DMS53 (cell line): ENCODE measurements around the gene ZSCAN21.
"Not testable (repeated sequence)": the region's sequence is repeated elsewhere in the genome, so short reads cannot be mapped to it uniquely, and the experiment has no call there.

ENCODE experiments used
- DNase-seq: peaks from one replicate; lab custom pipeline; 2025; lab: John Stamatoyannopoulos, UW

The ZSCAN21 gene

DNA sequence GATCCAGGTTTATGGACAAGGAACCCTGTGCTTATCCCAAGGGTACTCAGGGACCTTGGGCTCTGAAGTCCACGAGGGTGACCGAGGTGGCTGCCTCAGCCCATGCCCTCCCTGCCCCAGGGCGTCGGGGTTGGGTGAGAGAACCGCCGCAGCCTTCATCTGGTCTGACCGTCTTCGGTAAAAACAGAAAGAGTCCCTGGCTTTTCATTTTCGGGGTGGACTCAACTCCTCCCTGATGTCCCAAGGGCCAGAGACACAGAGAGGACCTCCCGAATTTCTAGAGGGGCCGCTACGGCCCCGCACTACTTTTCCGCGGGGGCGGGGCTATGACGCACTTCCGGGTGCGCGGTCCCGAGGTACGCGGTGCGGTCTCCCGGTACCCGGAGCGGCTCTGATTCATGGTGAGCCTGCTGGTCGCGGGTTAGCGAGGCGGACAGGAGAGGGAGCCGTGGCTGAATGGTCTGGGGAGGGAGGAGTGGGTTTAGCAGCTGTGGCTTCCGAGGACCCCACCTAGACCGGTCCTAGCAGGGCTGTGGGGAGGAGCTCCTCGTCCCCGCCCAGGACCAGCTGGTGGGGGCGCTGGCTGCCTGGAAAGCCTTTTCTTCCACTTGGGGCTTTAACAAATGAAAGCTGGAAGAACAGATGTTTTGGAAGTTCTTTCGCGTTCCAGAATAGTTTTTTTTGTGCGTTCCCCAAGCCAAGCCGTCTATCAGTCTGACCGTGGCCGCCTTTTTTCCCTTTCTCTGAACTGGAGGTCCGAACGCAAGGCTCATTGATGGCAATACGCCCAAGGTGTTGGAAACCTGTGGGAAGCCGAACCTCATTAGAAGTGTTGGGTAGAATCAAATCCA lies at the start of gene ZSCAN21:
ZSCAN21 (plus strand) TSS at position 334 of the 851 bp plus-strand sequence. CDS start 7,233 bp downstream, outside the sequence.
- DNase-seq, result peak; percentile 93

DNA sequence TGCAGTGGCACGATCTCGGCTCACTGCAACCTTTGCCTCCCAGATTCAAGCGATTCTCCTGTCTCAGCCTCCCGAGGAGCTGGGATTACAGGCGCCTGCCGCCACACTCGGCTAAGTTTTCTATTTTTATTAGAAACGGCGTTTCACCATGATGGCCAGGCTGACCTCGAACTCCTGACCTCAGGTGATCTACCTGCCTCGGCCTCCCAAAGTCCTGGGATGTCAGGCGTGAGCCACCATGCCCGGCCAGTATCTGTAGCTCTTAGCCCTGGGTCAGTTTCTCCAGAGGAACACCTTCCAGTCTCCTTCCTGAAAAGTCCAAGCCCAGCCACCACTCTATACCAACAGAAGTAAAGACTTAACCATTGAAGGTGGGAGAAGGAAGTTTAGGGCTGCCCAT lies 49.3 kb upstream of the ZSCAN21 start:
- DNase-seq, result no peak

DNA sequence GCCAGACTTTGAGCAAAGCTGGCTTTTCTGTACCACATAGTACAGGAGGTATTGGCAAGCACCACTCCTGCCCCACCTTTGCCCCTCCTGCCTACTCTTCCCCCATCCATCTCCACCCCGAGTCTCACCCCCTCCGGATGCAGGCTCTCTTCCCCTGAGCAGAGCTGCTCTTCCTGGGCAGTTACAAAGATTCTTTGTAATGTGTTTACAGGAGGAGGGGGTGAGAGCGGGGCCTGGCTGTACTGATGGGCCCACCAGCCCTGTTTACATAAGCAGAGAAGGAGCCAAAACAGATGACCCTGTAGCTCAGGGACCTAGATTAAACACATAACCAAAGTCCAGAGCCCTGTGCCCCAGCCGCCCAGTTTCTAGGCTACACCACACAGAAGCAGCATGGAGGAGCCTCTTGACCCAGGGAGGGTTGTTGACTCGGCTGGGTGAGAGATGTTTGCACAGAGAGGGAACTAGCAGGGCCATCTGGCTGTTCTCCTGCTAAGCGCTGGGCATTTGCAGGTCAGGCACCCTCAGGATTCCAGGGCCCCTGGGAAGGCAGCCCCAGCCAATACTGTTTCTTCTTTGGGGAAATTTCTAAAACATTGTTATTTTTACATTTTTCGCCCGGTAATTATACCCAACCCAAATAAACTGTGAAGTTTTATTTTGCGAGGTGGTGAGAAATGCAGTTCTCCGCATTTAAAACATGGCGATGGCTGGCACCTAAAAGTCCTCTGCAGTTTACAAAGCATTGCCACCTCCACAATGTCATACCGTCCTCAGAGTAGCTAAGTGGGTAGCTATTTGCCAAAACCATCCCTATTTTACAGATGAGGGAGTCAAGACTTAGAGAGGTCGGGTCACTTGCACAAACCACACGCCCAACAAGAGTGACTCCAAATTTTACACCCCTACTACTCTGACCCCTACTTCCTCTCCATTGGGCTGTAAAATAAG lies 45.6 kb upstream of the ZSCAN21 start:
- peak; percentile 100 for DNase-seq

DNA sequence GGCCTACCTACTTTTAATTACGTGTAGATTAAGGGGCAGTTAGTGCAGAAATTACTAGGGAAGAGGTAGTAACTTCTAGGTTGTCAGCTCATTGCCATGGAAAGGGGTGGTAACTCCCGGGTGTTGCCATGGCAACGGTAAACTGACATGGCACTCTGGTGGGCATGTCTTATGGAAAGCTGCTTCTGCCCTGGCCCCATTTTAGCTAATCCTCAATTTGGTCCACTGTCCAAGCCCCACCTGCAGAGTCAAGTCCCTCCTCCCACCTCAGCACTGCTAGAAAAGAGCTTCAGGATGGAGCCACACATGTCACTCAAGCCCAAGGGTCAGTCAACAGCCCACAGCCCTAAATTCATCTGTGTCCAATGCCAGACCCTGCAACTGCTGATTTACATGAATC lies 41.7 kb upstream of the ZSCAN21 start:
- DNase-seq, result peak; percentile 74

DNA sequence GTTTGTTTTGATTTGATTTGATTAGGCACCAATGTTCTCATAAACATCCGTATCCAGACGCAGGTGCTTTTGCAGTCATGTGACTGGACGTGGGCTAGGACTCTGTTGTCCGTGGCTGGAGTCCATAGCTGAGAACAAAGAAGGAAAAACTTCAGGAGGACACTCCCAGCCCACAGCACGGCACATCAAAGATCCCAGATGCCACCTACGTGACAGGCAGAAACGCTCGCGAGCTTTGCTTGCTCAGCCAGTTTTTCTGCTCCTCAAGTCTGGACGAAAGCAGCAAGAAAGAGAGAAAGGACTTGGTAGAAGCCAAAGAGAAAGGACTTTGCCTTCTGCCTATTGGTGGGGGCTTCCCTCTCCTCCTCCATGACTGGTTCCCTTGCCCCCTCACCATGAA lies 41.0 kb upstream of the ZSCAN21 start:
- peak; percentile 91 for DNase-seq

DNA sequence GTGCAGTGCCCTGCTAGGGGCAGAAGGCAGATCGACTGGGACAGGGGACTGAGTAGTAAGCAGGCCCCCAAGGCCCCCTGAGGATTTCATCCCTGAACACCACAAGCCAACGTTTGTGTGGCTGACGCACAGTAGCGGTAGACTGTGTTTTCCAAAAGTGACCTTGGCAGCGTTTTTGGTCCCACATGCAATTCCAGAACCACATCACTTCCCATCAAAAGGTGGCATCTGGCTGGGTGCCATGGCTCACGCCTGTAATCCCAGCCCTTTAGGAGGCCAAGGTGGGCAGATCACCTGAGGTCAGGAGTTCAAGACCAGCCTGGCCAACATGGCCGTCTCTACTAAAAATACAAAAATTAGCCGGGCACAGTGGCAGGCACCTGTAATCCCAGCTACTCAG lies 39.6 kb upstream of the ZSCAN21 start:
- not testable (repeated sequence) for DNase-seq

DNA sequence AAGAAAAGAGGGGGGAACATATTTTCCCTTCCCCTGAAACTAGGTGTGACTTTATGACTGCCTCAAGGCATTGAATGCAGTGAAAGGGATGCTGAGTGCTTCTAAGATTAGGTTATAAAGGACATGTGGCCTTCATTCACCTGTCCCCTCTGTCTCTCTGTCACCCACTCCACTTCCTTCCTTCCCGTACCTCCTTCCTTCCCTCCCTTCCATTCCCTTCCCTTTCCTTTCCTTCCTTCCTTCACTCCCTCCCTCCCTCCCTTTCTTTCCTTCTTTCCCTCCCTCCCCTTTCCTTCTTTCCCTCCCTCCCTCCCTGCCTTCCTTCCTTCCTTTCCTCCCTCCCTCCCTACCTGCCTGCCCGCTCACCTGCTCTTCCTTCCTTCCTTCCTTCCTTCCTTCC lies 38.7 kb upstream of the ZSCAN21 start:
- DNase-seq, result no peak

DNA sequence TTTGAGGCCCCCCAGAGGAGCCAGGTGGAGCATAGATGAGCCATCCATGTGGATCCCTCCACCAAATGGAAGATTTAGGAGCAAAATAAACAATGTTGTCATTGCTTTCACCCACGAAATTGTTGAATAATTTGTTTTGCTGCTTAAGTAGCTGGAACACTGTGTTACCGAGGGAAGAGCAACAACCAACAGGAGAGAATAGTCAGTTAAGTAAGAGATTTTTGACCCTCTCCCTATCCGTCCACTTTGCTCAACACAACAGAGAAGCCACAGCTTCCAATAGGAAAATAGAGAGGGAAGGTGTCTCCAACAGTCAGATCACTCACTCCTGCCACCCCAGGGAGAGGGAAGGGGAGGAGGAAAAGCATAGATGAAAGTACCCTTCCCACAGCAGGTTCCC lies 38.1 kb upstream of the ZSCAN21 start:
- no peak for DNase-seq

DNA sequence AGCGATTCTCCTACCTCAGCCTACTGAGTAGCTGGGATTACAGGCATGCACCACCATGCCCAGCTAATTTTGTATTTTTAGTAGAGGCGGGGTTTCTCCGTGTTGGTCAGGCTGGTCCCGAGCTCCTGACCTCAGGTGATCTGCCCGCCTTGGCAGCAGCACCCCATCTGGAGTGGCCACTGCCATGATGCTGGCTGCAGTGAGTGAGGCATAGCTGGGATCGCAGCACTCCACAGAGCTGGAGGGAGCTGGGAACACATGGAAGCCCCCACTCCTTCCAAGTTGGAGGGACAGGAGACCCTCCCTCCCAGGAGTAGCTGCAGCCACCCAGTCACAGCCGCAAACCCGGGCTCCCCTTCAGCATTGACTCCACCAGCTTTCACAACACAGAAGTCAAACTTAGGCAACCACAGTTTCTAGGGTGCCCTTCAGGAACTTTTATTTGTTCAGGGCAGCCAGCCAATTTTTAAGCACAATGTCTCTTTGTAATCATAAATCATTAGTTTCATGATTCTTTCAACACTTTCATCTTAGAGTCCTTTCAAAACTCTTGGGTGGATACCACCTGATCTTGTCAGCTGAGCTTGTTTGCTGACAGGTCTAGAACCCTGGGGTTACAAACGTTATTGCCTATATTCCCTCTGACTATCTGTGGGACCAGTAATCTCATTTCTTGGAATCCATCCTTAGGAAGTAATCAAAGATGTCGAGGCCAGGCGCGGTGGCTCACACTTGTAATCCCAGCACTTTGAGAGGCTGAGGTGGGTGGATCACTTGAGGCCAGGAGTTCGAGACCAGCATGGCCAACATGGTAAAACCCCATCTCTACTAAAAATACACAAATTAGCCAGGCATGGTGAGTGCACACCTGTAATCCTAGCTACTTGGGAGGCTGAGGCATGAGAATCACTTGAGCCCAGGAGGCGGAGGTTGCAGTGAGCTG lies 36.9 kb upstream of the ZSCAN21 start:
- DNase-seq, result peak; percentile 50

DNA sequence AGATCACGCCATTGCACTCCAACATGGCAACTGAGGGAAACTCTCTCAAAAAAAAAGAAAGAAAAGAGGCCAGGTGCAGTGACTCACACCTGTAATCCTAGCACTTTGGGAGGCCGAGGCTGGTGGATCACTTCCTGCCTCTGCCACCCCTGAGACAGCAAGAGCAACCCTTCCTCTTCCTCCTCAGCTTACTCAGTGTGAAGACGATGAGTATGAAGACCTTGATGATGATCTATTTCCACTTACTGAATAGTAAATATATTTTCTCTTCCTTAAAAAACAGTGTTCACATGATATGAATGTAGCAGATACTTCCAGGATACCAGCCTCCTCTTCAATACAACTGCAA lies 36.3 kb upstream of the ZSCAN21 start:
- DNase-seq, result peak; percentile 92

DNA sequence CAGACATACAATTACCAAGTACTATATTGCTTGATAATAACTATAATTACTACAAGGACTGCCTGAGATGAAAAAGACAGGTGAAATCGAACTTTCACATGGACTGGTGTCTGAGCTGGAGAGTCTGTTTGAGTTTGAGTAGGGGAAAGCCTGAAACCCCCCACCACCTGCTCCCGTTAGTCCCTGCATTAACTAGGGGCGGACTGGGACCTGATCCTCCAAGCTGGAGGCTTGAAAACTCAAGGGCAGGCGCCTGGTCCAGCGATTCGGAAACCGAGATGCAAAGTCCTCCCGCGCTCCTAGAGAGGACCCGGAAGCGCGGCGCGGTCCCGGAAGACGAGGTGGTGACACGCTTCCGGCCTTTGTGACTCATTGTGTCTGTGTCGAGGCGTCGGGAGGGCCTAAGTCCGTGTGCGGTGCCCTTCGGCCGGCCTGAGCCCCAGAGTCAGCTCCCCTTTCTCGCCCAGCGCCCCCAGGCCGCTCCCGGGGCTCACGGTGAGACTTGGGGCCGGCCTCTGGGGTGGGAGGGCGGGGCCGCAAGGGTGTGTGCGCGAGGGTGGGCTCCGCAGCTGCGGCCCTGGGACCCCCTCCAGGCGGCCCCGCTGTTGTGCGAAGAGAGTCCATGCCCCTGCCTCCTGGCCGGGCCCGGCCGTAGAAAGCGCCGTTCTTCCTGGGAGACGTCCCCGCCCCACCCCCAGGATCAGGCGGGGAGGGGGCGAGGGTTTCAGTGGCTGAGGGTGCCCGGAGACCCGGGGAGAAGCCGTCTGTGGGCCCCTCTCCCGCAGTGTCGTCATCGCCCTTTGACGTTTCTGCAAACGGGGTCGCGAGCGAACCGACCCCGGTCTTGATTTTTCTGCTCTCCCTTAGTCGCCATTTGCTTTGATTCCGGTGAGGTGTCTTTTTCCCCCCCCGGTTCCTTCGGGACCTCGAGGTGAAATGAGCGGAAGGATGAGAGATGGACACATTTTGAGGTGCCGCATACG lies 34.1 kb upstream of the ZSCAN21 start, which contains the start of gene ZKSCAN1:
ZKSCAN1 (plus strand) TSS at position 365 of the 983 bp plus-strand sequence. CDS start 7,911 bp downstream, outside the sequence.
- peak; percentile 99 for DNase-seq

DNA sequence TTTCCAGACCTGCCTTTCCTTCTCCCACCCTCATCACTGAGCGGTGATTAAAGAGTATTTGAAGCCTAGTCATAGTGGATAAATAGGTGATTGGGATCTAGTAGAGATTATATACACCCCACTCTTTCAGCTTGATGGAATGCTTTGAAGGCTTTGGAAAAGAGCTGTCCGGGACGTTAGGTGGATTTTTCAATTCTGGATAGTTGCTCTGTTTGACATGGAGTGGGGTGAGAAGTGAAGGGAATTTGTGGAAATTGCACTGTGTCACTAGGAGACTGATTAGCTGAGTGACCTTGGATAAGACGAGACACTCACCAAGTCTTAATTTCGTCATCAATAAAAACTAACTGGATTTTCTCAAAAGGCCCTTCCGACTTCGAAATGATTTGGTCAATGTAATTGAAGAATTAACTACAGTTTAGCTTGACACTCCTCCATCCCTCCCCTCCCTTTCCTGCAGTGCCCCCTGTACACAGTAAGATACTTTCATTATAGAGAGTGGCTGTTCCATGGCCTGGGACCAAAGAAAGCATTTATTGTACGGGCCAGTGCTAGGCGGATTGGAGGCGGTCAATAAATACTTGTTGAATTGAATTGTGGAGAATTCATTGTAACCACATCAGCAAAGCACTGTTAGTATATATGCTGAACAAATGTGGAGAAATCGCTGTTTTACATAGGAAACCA lies 33.2 kb upstream of the ZSCAN21 start:
- no peak for DNase-seq

DNA sequence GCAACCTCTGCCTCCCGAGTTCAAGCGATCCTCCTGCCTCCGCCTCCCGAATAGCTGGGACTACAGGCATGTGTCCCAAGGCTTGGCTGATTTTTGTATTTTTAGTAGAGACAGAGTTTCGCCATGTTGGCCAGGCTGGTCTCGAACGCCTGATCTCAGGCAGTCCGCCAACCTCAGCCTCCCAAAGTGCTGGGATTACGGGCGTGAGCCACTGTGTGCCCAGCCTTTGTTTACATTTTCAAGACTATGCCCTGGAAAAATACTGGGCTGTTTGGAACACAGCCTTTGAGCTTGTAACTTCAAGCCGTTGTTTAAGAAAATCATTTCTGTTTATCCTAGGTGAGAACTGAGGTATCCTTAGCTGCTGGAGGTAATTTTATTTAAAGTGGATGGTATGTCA lies 32.3 kb upstream of the ZSCAN21 start:
- no peak for DNase-seq

DNA sequence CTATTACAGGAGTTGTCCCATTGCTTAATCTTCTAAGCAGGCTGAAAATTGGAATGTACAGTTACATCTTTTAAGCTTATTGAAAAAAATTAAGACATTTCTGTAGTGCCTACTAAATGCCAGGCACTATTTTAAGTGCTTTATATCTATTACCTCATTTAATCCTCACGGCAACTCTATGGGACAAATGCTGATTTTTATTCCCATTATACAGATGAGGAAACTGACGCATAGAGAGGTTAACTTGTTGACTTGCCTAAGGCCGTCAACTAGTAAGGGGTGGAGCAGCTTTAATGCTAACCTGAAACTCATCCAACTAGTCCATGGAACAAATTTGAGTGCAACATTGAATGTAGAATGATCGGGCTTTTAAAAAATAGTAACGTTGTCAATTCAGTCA lies 31.7 kb upstream of the ZSCAN21 start:
- no peak for DNase-seq

DNA sequence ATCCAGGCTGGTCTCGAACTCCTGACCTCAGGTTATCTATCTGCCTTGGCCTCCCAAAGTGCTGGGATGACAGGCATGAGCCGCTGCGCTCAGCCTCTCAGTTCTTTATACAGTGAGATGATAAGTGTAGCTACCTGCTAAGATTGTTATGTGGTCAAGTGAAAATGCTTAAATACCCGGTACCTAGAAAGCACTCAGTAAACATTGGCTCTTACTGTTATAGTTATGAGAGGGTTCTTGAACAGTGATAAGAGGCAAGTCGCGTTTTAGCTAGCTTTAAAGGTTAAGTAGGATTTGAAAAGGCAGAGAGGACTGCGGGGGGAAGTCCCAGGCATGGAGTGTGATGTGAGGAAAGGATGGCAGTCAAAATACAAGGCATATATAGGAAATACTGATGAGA lies 29.7 kb upstream of the ZSCAN21 start:
- peak; percentile 48 for DNase-seq

DNA sequence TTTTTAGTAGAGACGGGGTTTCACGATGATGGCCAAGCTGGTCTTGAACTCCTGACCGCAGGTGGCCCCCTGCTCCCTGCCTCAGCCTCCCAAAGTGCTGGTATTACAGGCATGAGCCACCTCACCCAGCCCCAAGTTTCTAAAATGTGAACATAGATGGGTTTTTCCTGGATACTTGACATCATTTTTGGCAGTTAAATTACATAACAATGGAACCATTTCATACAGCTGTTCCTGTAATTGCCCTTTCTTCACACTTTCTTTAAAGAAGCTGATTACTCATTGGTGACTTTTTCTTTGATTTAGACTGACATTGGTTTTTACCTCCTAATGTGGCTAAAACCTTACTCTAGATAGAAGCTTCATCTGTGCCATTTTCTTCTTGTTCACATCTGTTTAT lies 28.3 kb upstream of the ZSCAN21 start:
- DNase-seq, result no peak

DNA sequence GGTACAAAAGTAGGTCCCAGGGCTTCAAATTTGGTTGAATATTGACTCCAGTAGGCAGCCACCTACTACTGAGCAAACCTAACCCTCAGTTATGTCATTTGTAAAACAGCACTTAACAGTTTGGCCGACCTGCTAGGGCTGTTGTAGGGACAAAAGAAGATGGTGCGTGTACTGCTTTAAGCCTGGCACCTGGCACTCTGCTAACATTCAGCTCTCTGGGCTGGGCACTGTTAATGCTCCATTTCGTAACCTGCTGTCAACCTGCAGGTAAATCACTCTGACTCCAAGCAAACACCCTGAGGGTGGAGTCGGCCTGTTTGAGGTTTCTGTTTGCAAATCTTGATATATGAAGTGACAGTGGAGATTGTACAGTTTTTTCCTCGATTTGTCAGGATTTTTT lies 27.0 kb upstream of the ZSCAN21 start:
- DNase-seq, result no peak

DNA sequence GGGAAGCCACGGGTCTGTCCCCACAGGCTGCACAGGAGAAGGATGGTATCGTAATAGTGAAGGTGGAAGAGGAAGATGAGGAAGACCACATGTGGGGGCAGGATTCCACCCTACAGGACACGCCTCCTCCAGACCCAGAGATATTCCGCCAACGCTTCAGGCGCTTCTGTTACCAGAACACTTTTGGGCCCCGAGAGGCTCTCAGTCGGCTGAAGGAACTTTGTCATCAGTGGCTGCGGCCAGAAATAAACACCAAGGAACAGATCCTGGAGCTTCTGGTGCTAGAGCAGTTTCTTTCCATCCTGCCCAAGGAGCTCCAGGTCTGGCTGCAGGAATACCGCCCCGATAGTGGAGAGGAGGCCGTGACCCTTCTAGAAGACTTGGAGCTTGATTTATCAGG lies 26.0 kb upstream of the ZSCAN21 start:
- no peak for DNase-seq

DNA sequence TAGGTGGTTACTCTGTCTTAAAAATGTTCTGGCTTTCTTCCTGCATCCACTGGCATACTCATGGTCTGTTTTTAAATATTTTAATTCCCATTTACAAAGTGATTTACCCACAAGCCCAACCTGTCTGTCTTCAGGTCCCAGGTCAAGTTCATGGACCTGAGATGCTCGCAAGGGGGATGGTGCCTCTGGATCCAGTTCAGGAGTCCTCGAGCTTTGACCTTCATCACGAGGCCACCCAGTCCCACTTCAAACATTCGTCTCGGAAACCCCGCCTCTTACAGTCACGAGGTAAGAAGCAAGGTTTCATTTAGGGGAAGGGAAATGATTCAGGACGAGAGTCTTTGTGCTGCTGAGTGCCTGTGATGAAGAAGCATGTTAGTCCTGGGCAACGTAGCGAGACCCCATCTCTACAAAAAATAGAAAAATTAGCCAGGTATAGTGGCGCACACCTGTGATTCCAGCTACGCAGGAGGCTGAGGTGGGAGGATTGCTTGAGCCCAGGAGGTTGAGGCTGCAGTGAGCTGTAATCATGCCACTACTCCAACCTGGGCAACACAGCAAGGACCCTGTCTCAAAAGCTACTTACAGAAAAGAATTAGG lies 25.5 kb upstream of the ZSCAN21 start:
- DNase-seq, result no peak
